Cardiac muscle cell (in vitro differentiated cells and primary cell): ENCODE results near the gene RNLS. TPM values are rescaled to one million over a fixed set of nuclear protein-coding genes. Genes with fewer than 3 reads are reported as not detected.

Experiments used
- DNase-seq, 2 donors: peaks; one replicate each; pipeline versions ENCODE4 v3.0.0 to v3.0.0-alpha.2; 2010 to 2017; ENCODE audit warnings: low read depth in 1 of 2, low spot score in 1 of 2
- H3K27ac ChIP-seq: fragments of 200-600 bp; sonication (generic); 2 replicates; pipeline ENCODE4 v1.5.1; 2016
- H3K27me3 ChIP-seq: fragments of 200-600 bp; sonication (generic); 2 replicates; pipeline ENCODE4 v1.6.0; 2016; ENCODE audit warnings: control low read depth
- H3K36me3 ChIP-seq: fragments of 200-600 bp; sonication (generic); 2 replicates; pipeline ENCODE4 v1.5.1; 2016; ENCODE audit warnings: control low read depth
- H3K4me1 ChIP-seq: fragments of 200-600 bp; sonication (generic); 2 replicates; pipeline ENCODE4 v1.8.1; 2017; ENCODE audit warnings: low read depth, mild to moderate bottlenecking, mixed run types
- H3K4me3 ChIP-seq: fragments of 200-600 bp; sonication (generic); 2 replicates; pipeline ENCODE4 v1.5.1; 2016; ENCODE audit warnings: mild to moderate bottlenecking
- H3K9me3 ChIP-seq: fragments of 200-600 bp; sonication (generic); 2 replicates; pipeline ENCODE4 v1.5.1; 2017; ENCODE audit warnings: low read depth, mild to moderate bottlenecking, control low read depth
- polyA plus RNA-seq: library from polyadenylated mRNA; unstranded; fragments of >200 nt; fragmentation: Nextera tagmentation; extraction: Ambion mirVana; gene quantifications from 2 replicates; pipeline ENCODE4 v1.2.1, GENCODE V29; 2016
- total RNA-seq: library from RNA; depleted of rRNA; stranded (reverse); fragments of >200 nt; gene quantifications from 2 replicates; pipeline ENCODE4 v1.2.3, GENCODE V29; 2016
- TF ChIP-seq, protein P1 (sequence below): IDR thresholded peaks from 2 replicates; pipeline ENCODE4 v1.5.1; 2012; ENCODE audit warnings: low read depth, mild to moderate bottlenecking, low read length

The RNLS gene
- total and polyA plus RNA-seq, 2 experiments from 2014 or later, result 6.9 to 13.9 TPM

DNA sequence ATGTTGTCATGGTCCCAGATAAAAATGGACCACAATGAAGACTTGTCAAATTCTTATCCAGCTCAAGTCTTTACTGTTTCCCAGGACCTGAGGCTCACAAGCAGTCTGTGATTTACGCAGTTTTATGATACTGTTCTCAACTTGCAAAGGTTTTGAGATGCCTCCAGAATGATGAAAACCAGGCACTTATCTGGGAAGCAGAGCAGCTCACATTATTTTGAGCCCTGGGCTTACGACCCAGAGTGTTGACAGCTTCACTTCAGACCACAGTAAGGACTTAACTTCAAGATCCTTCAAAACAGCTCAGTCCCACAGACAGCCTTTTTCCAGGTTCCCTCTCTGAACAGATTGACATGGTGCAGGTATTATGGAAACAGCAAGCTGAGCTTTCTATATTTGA lies 236.1 kb downstream of the RNLS start:
- TF ChIP-seq, protein P1, sequence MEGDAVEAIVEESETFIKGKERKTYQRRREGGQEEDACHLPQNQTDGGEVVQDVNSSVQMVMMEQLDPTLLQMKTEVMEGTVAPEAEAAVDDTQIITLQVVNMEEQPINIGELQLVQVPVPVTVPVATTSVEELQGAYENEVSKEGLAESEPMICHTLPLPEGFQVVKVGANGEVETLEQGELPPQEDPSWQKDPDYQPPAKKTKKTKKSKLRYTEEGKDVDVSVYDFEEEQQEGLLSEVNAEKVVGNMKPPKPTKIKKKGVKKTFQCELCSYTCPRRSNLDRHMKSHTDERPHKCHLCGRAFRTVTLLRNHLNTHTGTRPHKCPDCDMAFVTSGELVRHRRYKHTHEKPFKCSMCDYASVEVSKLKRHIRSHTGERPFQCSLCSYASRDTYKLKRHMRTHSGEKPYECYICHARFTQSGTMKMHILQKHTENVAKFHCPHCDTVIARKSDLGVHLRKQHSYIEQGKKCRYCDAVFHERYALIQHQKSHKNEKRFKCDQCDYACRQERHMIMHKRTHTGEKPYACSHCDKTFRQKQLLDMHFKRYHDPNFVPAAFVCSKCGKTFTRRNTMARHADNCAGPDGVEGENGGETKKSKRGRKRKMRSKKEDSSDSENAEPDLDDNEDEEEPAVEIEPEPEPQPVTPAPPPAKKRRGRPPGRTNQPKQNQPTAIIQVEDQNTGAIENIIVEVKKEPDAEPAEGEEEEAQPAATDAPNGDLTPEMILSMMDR, result no peak
- Histone ChIP-seq H3K27ac (peak overlapping the region; percentile 80), H3K4me1 (peaks cover 54% of the 10 kb centered on the region), H3K27me3 (no peaks in the 10 kb centered on the region), H3K36me3 (no peaks in the 10 kb centered on the region), H3K4me3 (no peak overlapping the region), H3K9me3 (peaks cover 4% of the 10 kb centered on the region)
- DNase-seq, result peak; percentile 40 to 93

DNA sequence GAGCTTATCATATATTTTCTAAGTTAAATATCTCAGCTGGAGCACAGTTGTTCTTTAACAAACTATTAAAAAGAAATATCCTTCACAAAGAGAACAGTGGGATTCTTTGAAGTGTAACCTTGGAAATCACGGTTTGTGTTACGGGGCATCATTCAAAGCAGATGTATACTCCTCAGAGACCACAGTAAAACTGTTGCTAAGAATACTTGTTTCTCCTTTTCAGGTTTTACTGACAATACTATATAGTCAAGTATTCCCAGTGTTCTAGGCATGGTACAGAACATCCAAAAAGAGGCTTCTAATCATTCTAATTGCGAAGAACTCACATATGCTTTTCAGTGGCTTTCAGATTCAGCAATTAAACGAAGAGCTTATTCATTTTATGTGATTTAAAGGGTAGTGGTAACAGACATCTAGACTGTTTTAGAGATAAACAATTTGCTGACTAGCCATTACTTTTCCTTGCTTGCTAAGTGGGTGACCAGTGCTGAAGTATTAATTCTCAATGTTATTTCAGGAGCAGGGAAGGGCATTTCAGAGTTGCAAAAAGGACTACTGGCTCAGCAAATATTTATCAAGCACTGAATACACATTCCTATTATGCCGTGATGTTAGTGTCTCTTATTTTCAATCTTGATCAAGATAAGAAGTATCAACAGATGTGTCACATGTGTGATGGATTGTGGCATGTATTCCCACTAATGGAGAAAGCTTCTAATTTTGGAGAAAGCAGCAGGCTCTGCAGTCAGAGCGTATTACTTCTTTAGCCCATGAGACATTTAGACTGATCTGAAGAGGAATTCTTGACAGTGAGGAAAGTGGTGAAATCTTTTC lies 236.8 kb downstream of the RNLS start:
- peaks cover 4% of the 10 kb centered on the region for H3K9me3 ChIP-seq
- no peaks in the 10 kb centered on the region for H3K27me3 ChIP-seq
- H3K4me3 ChIP-seq, result no peak overlapping the region
- peaks cover 57% of the 10 kb centered on the region for H3K4me1 ChIP-seq
- H3K36me3 ChIP-seq, result no peaks in the 10 kb centered on the region
- peak overlapping the region; percentile 80 for H3K27ac ChIP-seq
- peak in 1 of 2 donors; percentile 30 for DNase-seq
- TF ChIP-seq, protein P1, result no peak

DNA sequence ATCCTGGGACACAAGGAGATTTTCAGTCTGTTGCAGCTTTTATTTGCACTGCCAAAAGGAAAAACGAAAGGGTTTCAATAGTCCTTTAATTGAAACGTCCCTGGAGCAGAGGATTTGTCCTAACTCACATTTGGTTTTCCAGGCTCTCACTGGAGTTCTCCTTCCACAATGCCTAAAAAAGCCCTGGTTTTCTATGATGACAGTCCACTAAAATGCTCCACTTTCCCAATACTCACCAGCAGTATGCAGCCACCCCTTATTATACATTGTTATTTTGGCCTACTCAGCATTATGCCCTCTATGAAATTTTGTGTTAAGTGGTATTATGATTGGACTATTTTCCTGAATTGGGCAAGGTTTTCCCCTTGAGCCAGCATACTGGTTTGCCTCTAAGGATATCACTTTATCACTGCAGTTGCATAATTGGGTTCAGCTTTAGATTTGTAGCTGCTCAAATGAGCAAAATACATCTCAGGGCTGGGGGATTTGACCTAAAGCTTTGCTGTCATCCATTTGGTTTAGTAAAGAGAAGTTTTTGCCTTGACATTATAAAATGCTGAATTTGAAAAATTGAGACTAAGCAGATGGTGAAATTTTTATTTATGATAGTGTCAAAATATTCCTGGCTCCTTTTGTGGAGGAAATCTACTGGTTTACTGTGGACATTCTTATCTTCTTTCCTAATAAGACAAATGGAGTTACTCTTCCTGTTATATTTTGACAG lies 239.2 kb downstream of the RNLS start:
- no peaks in the 10 kb centered on the region for H3K27me3 ChIP-seq
- peak in 1 of 2 donors; percentile 69 for DNase-seq
- peaks cover 55% of the 10 kb centered on the region for H3K4me1 ChIP-seq
- TF ChIP-seq, protein P1, result no peak
- no peaks in the 10 kb centered on the region for H3K9me3 ChIP-seq
- peak overlapping the region; percentile 80 for H3K27ac ChIP-seq
- no peaks in the 10 kb centered on the region for H3K36me3 ChIP-seq
- H3K4me3 ChIP-seq, result no peak overlapping the region

DNA sequence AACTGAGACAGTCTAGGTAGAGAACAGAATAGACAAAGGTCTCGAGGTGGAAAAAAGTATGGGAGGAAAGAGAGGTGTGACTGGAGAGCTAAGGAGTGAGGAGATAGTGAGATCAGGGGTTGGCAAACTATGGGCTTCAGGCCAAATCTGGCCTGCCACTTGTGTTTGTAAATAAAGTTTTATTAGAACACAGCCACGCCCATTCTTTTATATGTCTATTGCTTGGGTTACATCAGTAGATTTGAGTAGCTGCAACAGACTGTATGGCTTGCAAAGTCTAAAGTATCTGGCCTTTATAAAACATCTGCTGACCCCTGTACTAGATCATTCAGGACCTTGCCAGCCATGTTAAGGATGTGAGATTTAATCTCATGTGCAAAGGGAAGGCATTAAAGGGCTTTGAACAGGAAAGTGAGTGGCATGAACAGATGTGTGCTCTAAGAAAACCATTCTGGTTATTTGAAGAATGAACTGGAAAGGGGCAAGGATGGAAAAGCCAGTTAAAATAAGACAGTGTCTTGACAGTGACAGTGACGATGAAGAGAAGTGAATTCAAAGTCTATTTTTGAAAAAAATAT lies 240.3 kb downstream of the RNLS start:
- TF ChIP-seq, protein P1, result no peak

DNA sequence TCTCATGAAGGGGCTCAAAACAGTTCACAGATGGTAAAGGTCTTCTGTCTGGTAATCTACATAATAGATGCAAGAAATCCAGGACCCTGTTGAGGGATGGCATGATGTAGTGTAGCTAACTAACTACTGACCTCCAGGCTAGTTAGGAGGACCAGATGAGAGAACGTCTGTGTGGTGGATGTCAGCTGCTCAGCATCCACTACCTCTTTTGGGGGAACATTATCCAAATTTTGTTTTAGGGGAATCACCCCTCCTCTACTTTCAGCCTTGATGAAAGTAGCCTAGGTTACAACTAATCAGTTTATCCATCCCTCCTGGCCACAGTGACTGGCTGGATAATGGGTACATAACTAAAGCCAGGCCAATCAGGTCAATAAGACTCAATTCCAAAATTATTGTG lies 246.0 kb downstream of the RNLS start:
- Histone ChIP-seq H3K4me1 (peaks cover 4% of the 10 kb centered on the region), H3K9me3 (no peaks in the 10 kb centered on the region), H3K27ac (no peak overlapping the region), H3K27me3 (no peaks in the 10 kb centered on the region), H3K4me3 (no peak overlapping the region), H3K36me3 (no peaks in the 10 kb centered on the region)
- TF ChIP-seq, protein P1, result no peak
- no peak for DNase-seq

More for the DNA sequence above, 240.3 kb downstream of the RNLS start:
- Histone ChIP-seq H3K36me3 (no peaks in the 10 kb centered on the region), H3K4me1 (peaks cover 47% of the 10 kb centered on the region), H3K27me3 (no peaks in the 10 kb centered on the region), H3K9me3 (no peaks in the 10 kb centered on the region), H3K27ac (no peak overlapping the region), H3K4me3 (no peak overlapping the region)
- DNase-seq, result no peak
